Mesendoderm (in vitro differentiated cells): ENCODE measurements around the gene CUEDC1.

Experiments used
- DNase-seq: peaks from one replicate; pipeline ENCODE4 v3.0.0; 2013
- H2AK5ac ChIP-seq: 2 replicates; pipeline ENCODE4 v1.6.1; 2013; ENCODE audit warnings: low read length, inconsistent platforms
- H2BK120ac ChIP-seq: 2 replicates; pipeline ENCODE4 v1.6.1; 2013; ENCODE audit warnings: low read depth, mild to moderate bottlenecking, low read length, moderate library complexity, mixed read lengths
- H2BK15ac ChIP-seq: replicated peaks from 2 replicates; pipeline ENCODE4 v1.6.1; 2013; ENCODE audit warnings: low read depth, mild to moderate bottlenecking, moderate library complexity
- H2BK5ac ChIP-seq: 2 replicates; pipeline ENCODE4 v1.6.1; 2013; ENCODE audit warnings: low read length, inconsistent platforms
- H3K18ac ChIP-seq: 2 replicates; pipeline ENCODE4 v1.6.1; 2013; ENCODE audit warnings: mild to moderate bottlenecking, low read length, mixed read lengths
- H3K23ac ChIP-seq: one replicate; pipeline ENCODE4 v1.6.1; 2013; ENCODE audit warnings: low read length
- H3K27ac ChIP-seq: 2 replicates; pipeline ENCODE4 v1.5.1; 2013; ENCODE audit warnings: low read depth, mild to moderate bottlenecking, inconsistent platforms, low read length, moderate library complexity
- H3K27me3 ChIP-seq: 2 replicates; pipeline ENCODE4 v1.6.1; 2013; ENCODE audit warnings: low read length, control low read depth, mild to moderate bottlenecking, inconsistent platforms; ENCODE audit not compliant: insufficient read depth, poor library complexity
- H3K36me3 ChIP-seq: 2 replicates; pipeline ENCODE4 v1.6.1; 2013; ENCODE audit warnings: low read length, inconsistent platforms; ENCODE audit not compliant: control insufficient read depth, insufficient read depth
- H3K4ac ChIP-seq: one replicate; pipeline ENCODE4 v1.6.1; 2013; ENCODE audit warnings: low read depth, mild to moderate bottlenecking, low read length, moderate library complexity
- H3K4me1 ChIP-seq: 2 replicates; pipeline ENCODE4 v1.6.1; 2013; ENCODE audit warnings: low read depth, low read length, inconsistent platforms; ENCODE audit not compliant: control insufficient read depth
- H3K4me2 ChIP-seq: 2 replicates; pipeline ENCODE4 v1.6.1; 2013; ENCODE audit warnings: low read length
- H3K4me3 ChIP-seq: 2 replicates; pipeline ENCODE4 v1.5.1; 2013; ENCODE audit warnings: mild to moderate bottlenecking, low read length
- H3K56ac ChIP-seq: one replicate; pipeline ENCODE4 v1.6.1; 2013; ENCODE audit warnings: low read length
- H3K79me1 ChIP-seq: 2 replicates; pipeline ENCODE4 v1.6.1; 2013; ENCODE audit warnings: low read length, inconsistent platforms
- H3K79me2 ChIP-seq: 2 replicates; pipeline ENCODE4 v1.6.1; 2013; ENCODE audit warnings: mild to moderate bottlenecking, low read length; ENCODE audit not compliant: control insufficient read depth, insufficient read depth
- H3K9ac ChIP-seq: 2 replicates; pipeline ENCODE4 v1.6.1; 2013; ENCODE audit warnings: low read length, inconsistent platforms
- H4K5ac ChIP-seq: one replicate; pipeline ENCODE4 v1.6.1; 2013; ENCODE audit warnings: low read length
- H4K8ac ChIP-seq: one replicate; pipeline ENCODE4 v1.6.1; 2013; ENCODE audit warnings: low read depth, mild to moderate bottlenecking, control low read depth, low read length, moderate library complexity
- WGBS: extraction: QIAGEN DNeasy Blood & Tissue Kit; methylation state at CpG from one replicate; pipeline ENCODE4 v1.1.7; 2013; ENCODE audit warnings: low lambda C conversion rate, missing lambda C conversion rate; ENCODE audit not compliant: insufficient coverage; ENCODE audit errors: extremely low coverage; 5-methylcytosine and 5-hydroxymethylcytosine counted together

CUEDC1 gene

GRCh38 chr17:57819867-57820266, 135.3 kb downstream of the CUEDC1 start:
- no peak overlapping the region for H2BK120ac ChIP-seq
- H2AK5ac ChIP-seq: no peak overlapping the region
- DNase-seq: no peak
- no peak overlapping the region for H3K23ac ChIP-seq
- no peak overlapping the region for H3K4me3 ChIP-seq
- WGBS: no CpG with 5 or more reads among the region's 5 CpGs
- no peaks in the 10 kb centered on the region for H3K79me2 ChIP-seq
- peak overlapping the region; percentile 7 for H4K8ac ChIP-seq
- H3K36me3 ChIP-seq: no peaks in the 10 kb centered on the region
- no peaks in the 10 kb centered on the region for H3K79me1 ChIP-seq
- H2BK5ac ChIP-seq: no peak overlapping the region
- no peak overlapping the region for H3K4me2 ChIP-seq
- no peak overlapping the region for H4K5ac ChIP-seq
- no peak overlapping the region for H3K9ac ChIP-seq
- no peaks in the 10 kb centered on the region for H3K27me3 ChIP-seq
- H3K56ac ChIP-seq: no peak overlapping the region
- H3K18ac ChIP-seq: no peak overlapping the region
- no peaks in the 10 kb centered on the region for H3K4me1 ChIP-seq
- no peak overlapping the region for H2BK15ac ChIP-seq
- H3K4ac ChIP-seq: no peak overlapping the region
- H3K27ac ChIP-seq: no peak overlapping the region

DNA sequence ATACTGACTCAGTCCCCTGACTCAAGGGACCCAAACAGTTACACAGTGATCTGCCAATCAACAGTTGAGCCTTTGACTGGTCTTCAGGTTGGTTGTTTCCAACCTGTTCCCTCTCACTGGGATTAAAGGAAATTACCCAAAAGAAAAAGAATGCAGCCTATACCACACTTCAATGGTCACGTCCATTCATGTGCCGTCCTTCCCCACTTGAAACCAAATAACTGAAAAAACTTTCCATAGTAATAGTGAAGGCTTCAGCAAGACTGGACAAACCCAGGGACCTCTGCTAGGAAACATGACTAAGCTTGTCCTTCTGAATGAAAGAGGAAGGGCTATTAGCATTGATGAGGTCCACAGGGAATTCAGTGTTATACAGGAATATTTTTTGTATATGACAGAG, 135.9 kb downstream of the CUEDC1 start:
- no peaks in the 10 kb centered on the region for H3K27me3 ChIP-seq
- H3K4me3 ChIP-seq: no peak overlapping the region
- no peaks in the 10 kb centered on the region for H3K79me1 ChIP-seq
- H2BK120ac ChIP-seq: no peak overlapping the region
- no peaks in the 10 kb centered on the region for H3K36me3 ChIP-seq
- no peak overlapping the region for H3K4ac ChIP-seq
- no peak overlapping the region for H3K23ac ChIP-seq
- no CpG with 5 or more reads among the region's 2 CpGs for WGBS
- H2BK5ac ChIP-seq: no peak overlapping the region
- H3K4me2 ChIP-seq: no peak overlapping the region
- no peak overlapping the region for H2BK15ac ChIP-seq
- no peak overlapping the region for H3K27ac ChIP-seq
- H3K4me1 ChIP-seq: no peaks in the 10 kb centered on the region
- no peak overlapping the region for H4K8ac ChIP-seq
- H4K5ac ChIP-seq: no peak overlapping the region
- H3K9ac ChIP-seq: no peak overlapping the region
- no peak overlapping the region for H2AK5ac ChIP-seq
- no peak overlapping the region for H3K18ac ChIP-seq
- H3K79me2 ChIP-seq: no peaks in the 10 kb centered on the region
- no peak for DNase-seq
- no peak overlapping the region for H3K56ac ChIP-seq

DNA sequence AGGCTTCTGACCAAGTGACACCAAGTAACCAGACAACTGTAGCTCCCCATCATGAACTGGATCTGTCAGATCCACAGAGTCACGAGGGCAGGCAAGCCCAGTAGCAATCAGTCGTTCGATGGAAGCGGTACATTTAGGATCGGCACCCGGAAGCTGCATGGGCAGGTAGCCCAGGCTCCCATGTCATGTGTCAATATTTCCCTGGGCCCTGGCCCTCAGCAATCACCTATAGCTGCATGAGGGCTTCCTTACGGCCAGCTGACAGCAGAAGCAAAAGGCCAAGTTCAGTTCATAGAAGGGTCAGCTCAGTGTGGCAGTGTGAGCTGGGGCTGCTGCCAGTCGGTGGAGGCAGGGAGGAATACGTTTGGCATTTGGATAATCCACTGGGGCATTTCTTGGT, 137.1 kb downstream of the CUEDC1 start:
- H3K79me1 ChIP-seq: no peaks in the 10 kb centered on the region
- no peaks in the 10 kb centered on the region for H3K36me3 ChIP-seq
- WGBS: no CpG with 5 or more reads among the region's 9 CpGs

GRCh38 chr17:57817299-57817698, 137.9 kb downstream of the CUEDC1 start:
- Histone ChIP-seq H3K36me3 (no peaks in the 10 kb centered on the region), H2AK5ac (no peak overlapping the region), H4K5ac (no peak overlapping the region), H3K27ac (no peak overlapping the region), H3K56ac (no peak overlapping the region), H3K79me1 (no peaks in the 10 kb centered on the region), H4K8ac (no peak overlapping the region), H3K4ac (no peak overlapping the region), H2BK15ac (no peak overlapping the region), H3K18ac (no peak overlapping the region), H3K79me2 (no peaks in the 10 kb centered on the region), H3K4me1 (no peaks in the 10 kb centered on the region), H3K23ac (no peak overlapping the region), H3K27me3 (no peaks in the 10 kb centered on the region), H3K4me3 (no peak overlapping the region), H2BK5ac (no peak overlapping the region), H3K4me2 (no peak overlapping the region), H2BK120ac (no peak overlapping the region), H3K9ac (no peak overlapping the region)
- no CpG with 5 or more reads among the region's 4 CpGs for WGBS
- no peak for DNase-seq

More for the DNA sequence above, 137.1 kb downstream of the CUEDC1 start:
- Histone ChIP-seq H3K18ac (no peak overlapping the region), H2BK5ac (no peak overlapping the region), H3K23ac (no peak overlapping the region), H3K4me3 (no peak overlapping the region), H2BK120ac (no peak overlapping the region), H2AK5ac (no peak overlapping the region), H3K4ac (no peak overlapping the region), H3K56ac (no peak overlapping the region), H4K8ac (no peak overlapping the region), H3K4me2 (no peak overlapping the region), H4K5ac (no peak overlapping the region), H3K9ac (no peak overlapping the region), H3K27ac (no peak overlapping the region), H2BK15ac (no peak overlapping the region), H3K79me2 (no peaks in the 10 kb centered on the region), H3K4me1 (no peaks in the 10 kb centered on the region), H3K27me3 (no peaks in the 10 kb centered on the region)
- no peak for DNase-seq

DNA sequence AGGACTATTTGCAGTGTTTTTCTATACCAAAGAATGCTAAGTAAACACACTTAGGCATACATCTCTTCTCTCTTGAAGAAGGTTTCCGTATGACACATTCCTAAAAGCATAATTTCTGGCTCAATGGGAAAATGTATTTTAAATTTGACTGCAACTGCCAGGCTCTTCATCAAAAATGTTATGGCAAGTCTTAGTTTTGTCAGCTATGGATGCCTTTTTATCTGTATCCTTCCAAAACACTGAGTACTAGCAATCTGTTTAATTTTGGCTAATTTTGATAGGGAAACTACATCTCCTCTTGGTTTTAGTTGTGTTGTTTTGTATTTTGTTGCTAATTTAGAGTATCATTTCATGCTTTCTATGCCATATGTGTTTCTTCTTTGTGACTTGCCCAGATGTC, 140.8 kb downstream of the CUEDC1 start:
- Histone ChIP-seq H4K8ac (no peak overlapping the region), H3K9ac (no peak overlapping the region), H3K18ac (no peak overlapping the region), H3K4me2 (no peak overlapping the region), H2BK5ac (no peak overlapping the region), H2BK15ac (no peak overlapping the region), H2AK5ac (no peak overlapping the region), H3K23ac (no peak overlapping the region), H3K56ac (no peak overlapping the region), H3K27me3 (no peaks in the 10 kb centered on the region), H2BK120ac (no peak overlapping the region), H3K4me3 (no peak overlapping the region), H4K5ac (no peak overlapping the region), H3K27ac (no peak overlapping the region), H3K79me2 (no peaks in the 10 kb centered on the region), H3K79me1 (no peaks in the 10 kb centered on the region), H3K36me3 (no peaks in the 10 kb centered on the region), H3K4ac (no peak overlapping the region), H3K4me1 (no peaks in the 10 kb centered on the region)
- no CpG with 5 or more reads among the region's 1 CpG for WGBS
- DNase-seq: no peak

- H4K5ac ChIP-seq: no peak overlapping the region
- H3K27me3 ChIP-seq: no peaks in the 10 kb centered on the region
- H2BK15ac ChIP-seq: no peak overlapping the region
- no peak overlapping the region for H3K56ac ChIP-seq
- no peak overlapping the region for H2BK5ac ChIP-seq
- no peak overlapping the region for H3K27ac ChIP-seq
- H3K18ac ChIP-seq: no peak overlapping the region
- no peaks in the 10 kb centered on the region for H3K79me2 ChIP-seq
- DNase-seq: no peak
- no peak overlapping the region for H3K4me2 ChIP-seq
- no peak overlapping the region for H2BK120ac ChIP-seq
- no peaks in the 10 kb centered on the region for H3K79me1 ChIP-seq
- no peaks in the 10 kb centered on the region for H3K4me1 ChIP-seq
- no CpG with 5 or more reads among the region's 8 CpGs for WGBS
- no peak overlapping the region for H3K4ac ChIP-seq
- no peak overlapping the region for H3K9ac ChIP-seq
- H3K4me3 ChIP-seq: no peak overlapping the region
- H3K23ac ChIP-seq: no peak overlapping the region
- no peak overlapping the region for H2AK5ac ChIP-seq
- H4K8ac ChIP-seq: no peak overlapping the region
- H3K36me3 ChIP-seq: no peaks in the 10 kb centered on the region
Measured at GRCh38 chr17:57811638-57812280, 143.5 kb downstream of the CUEDC1 start.
